ENCODE measurements around the gene FKBP14.

DNA sequence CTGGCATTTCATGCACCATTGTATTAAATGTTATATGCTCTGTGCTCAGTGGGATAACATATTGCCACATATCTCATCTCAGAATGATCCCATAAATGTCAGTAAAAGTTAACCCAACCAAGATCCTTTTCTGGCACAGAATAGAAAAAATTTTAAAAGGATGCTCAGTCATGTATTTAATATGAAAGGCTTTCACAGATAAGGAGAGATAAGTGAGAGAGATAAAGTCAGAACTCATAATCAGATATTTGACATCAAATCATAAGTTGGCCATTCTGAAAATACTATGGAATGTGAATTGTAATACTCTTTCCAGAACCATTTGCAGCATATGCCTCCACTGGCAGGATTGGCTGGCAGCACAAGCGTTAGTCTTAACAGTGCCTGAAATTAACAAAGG, 40.2 kb upstream of the FKBP14 start:
- TF ChIP-seq CTCF (IDR thresholded peaks at IDR 0.05; ENCODE audit: low read depth, low read length, poor library complexity, severe bottlenecking) (no peak), EZH2phosphoT487 (IDR thresholded peaks at IDR 0.05; ENCODE audit: borderline replicate concordance, low read length) (no peak)
